Naive B cell (primary cell): ENCODE measurements around the gene PSMD14. TPM values are rescaled to one million over a fixed set of nuclear protein-coding genes. Genes with fewer than 3 reads are reported as not detected.
"Not testable (repeated sequence)": the region's sequence is repeated elsewhere in the genome, so short reads cannot be mapped to it uniquely, and the experiment has no call there.

Experiments
- ATAC-seq, 2 donors: fragments of 150-1000 bp; cut with Tn5 transposase; 2 replicates each; pipeline ENCODE4 v1.10.0; 2021; ENCODE audit warnings: low read depth in 2 of 2, mild to moderate bottlenecking in 2 of 2, moderate library complexity in 2 of 2
- DNase-seq: peaks from one replicate; pipeline ENCODE4 v3.0.0; 2022
- H3K27ac Mint-ChIP-seq, 6 donors: one replicate each; pipeline ENCODE4 v1.8.0; 2020 to 2022; ENCODE audit warnings: mild to moderate bottlenecking in 6 of 6, mixed read lengths in 6 of 6, moderate library complexity in 5 of 6, inconsistent platforms in 2 of 6
- H3K27me3 Mint-ChIP-seq, 3 donors: one replicate each; pipeline ENCODE4 v1.8.0; 2021 to 2022; ENCODE audit warnings: mixed read lengths in 3 of 3, mild to moderate bottlenecking in 1 of 3
- H3K36me3 Mint-ChIP-seq, 2 donors: one replicate each; pipeline ENCODE4 v1.8.0; 2020 to 2022; ENCODE audit warnings: mixed read lengths in 2 of 2, inconsistent platforms in 1 of 2, mild to moderate bottlenecking in 1 of 2
- H3K4me1 Mint-ChIP-seq, 3 donors: one replicate each; pipeline ENCODE4 v1.8.0; 2020 to 2022; ENCODE audit warnings: mixed read lengths in 3 of 3, inconsistent platforms in 1 of 3, mild to moderate bottlenecking in 1 of 3, moderate library complexity in 1 of 3
- H3K4me3 Mint-ChIP-seq, 8 donors: one replicate each; pipeline ENCODE4 v1.8.0; 2020 to 2022; ENCODE audit warnings: mild to moderate bottlenecking in 8 of 8, mixed read lengths in 8 of 8, moderate library complexity in 8 of 8, inconsistent platforms in 2 of 8
- H3K9me3 Mint-ChIP-seq, 7 donors: one replicate each; pipeline ENCODE4 v1.8.0; 2020 to 2022; ENCODE audit warnings: mixed read lengths in 7 of 7, mild to moderate bottlenecking in 5 of 7, inconsistent platforms in 2 of 7, moderate library complexity in 1 of 7
- polyA plus RNA-seq, 6 donors: library from polyadenylated mRNA; unstranded; fragments of 300-500 nt; fragmentation: Illumina TruSeq; gene quantifications; one replicate each; pipeline ENCODE4 v1.2.3, GENCODE V29; 2021; ENCODE audit warnings: low read depth in 6 of 6

Gene PSMD14
- polyA plus RNA-seq, 6 donors from 2014 or later = 45.7 to 99.6 (median 49.9) TPM

DNA sequence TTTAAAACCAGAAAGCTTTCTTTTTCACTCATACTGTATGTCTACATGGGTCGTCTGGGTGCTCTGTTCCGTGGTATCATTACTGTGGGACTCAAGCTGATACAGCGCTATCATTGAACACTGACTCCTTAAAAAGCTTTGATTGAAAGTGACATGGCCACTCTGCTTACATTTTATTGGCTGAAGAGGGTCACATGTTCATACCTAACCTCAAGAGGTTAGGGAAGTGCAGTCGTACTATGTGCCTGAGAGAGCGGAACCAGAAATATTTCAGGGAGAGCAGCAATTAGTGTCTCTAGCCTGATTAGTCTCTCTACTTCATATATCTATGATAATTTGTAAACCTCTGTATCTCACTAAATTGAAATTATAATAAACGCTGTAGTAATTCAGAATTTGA lies 43.5 kb downstream of the PSMD14 start:
- peak in 1 of 2 donors; percentile 27 for ATAC-seq
- no peak overlapping the region for H3K4me3 Mint-ChIP-seq
- H3K9me3 Mint-ChIP-seq = no peaks in the 10 kb centered on the region
- peaks cover 6 to 8% of the 10 kb centered on the region in 2 donors for H3K36me3 Mint-ChIP-seq
- H3K27ac Mint-ChIP-seq = no peak overlapping the region
- no peaks in the 10 kb centered on the region for H3K27me3 Mint-ChIP-seq
- peaks cover 28 to 47% (median 35%) of the 10 kb centered on the region in 3 donors for H3K4me1 Mint-ChIP-seq
- no peak for DNase-seq

DNA sequence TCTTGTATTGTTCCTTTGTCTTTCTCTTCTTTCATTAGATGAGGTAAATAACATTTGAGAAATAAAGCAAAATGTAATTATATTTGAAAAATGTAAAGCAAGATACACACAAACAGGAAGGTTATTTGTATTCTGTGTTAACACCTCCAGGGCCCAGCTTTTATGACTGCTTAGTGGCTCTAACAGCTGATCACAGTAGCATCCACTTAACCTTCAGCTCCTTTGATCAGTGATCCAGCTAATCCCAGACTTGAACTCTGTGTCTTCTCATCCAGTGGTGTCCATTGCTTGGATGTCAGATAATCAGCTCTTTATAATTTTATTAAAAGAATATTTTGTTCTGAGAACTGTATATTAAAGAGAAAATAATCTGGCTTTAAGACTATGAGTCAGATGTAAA lies 44.5 kb downstream of the PSMD14 start:
- Mint-ChIP-seq H3K27ac (peak overlapping the region in 2 of 6 donors; percentile 13 to 72), H3K9me3 (no peaks in the 10 kb centered on the region), H3K4me3 (no peak overlapping the region), H3K4me1 (peaks cover 27 to 47% (median 35%) of the 10 kb centered on the region in 3 donors), H3K36me3 (peaks cover 6 to 8% of the 10 kb centered on the region in 2 donors), H3K27me3 (no peaks in the 10 kb centered on the region)
- ATAC-seq = no peak
- no peak for DNase-seq

DNA sequence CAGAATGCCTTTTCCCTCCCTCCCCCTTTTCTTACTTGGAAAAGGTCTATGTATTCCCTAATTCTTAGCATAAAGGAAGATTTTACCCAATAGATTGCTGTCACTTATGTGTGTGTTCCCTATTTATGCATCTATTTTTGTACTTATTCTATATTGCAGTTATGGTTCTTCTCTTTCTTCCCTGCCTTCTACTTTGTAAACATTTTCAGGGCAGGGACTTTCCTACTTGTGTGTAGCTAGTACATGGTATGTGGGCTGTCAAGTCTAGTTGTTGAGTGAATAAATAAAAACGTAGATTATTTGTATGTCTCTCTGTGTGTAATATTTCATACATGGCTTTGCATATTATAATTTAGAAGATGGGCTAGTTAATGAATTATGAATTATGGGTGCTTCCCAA lies 45.3 kb downstream of the PSMD14 start:
- Mint-ChIP-seq H3K4me3 (no peak overlapping the region), H3K9me3 (peaks cover 0 to 2% (median 0%) of the 10 kb centered on the region in 7 donors), H3K36me3 (peaks cover 6 to 8% of the 10 kb centered on the region in 2 donors), H3K27me3 (no peaks in the 10 kb centered on the region), H3K27ac (peak overlapping the region in 2 of 6 donors; percentile 16 to 30), H3K4me1 (peaks cover 29 to 47% (median 35%) of the 10 kb centered on the region in 3 donors)
- DNase-seq = no peak
- no peak for ATAC-seq

DNA sequence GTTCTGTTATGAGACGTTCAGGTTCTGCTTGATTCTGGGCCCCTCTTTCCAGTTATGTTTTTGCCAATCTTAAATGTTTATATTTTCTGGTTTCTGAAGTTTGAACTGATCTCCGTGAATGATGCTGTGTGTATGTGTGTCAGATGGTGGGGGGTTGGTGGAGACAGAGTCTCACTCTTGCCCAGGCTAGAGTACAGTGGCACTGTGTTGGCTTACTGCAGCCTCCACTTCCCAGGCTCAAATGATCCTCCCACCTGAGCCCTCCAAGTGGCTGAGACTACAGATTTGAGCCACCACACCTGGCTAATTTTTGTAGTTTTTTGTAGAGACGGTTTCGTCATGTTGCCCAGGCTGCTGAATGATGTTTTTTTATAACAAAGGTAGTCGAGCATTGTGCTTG lies 45.9 kb downstream of the PSMD14 start:
- H3K27ac Mint-ChIP-seq = peak overlapping the region in 1 of 6 donors; percentile 52
- ATAC-seq = no peak
- DNase-seq = no peak
- H3K27me3 Mint-ChIP-seq = no peaks in the 10 kb centered on the region
- H3K4me3 Mint-ChIP-seq = no peak overlapping the region
- H3K4me1 Mint-ChIP-seq = peaks cover 26 to 43% (median 35%) of the 10 kb centered on the region in 3 donors
- peaks cover 6 to 8% of the 10 kb centered on the region in 2 donors for H3K36me3 Mint-ChIP-seq
- H3K9me3 Mint-ChIP-seq = peaks cover 0 to 3% (median 0%) of the 10 kb centered on the region in 7 donors

DNA sequence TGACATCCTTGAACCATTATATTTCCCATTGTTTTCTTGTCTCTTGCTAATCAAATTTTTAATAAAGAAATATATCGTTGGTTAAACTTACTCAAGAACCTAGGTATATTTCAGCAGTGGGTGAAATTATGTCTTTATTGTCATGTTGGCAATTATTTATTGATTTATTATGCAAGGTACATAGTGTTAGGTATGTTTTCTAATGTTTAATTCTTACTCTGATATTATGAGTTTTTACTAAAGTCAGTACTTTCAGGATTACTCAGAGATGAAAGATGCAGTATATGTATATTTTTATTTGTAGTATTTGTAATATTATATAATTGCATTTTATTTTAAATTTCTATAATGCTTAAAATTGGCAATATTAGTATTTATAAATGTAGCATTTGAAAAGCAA lies 46.9 kb downstream of the PSMD14 start:
- H3K4me1 Mint-ChIP-seq = peaks cover 20 to 36% (median 31%) of the 10 kb centered on the region in 3 donors
- H3K9me3 Mint-ChIP-seq = peaks cover 0 to 6% (median 2%) of the 10 kb centered on the region in 7 donors
- H3K27ac Mint-ChIP-seq = no peak overlapping the region
- no peak for ATAC-seq
- DNase-seq = no peak
- no peaks in the 10 kb centered on the region for H3K27me3 Mint-ChIP-seq
- no peak overlapping the region for H3K4me3 Mint-ChIP-seq
- peaks cover 6 to 8% of the 10 kb centered on the region in 2 donors for H3K36me3 Mint-ChIP-seq

DNA sequence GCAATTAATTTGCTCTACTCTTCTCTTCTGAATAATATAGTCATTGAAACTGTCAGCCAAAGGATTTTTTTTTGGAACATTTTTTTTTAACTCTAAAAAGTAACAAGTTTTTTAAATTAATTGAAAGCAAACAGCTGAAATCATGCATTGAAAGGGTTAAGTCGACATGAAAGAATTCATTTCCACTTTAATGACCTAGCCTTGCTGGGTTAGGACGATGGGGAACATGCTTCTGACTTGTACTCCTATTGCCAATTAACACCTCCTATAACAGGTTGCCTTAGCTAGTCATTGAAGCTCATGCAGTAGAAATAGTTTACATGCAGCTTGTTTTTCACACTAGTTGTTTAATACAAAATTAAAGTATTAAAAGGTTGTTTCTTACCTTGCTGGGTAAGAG lies 47.8 kb downstream of the PSMD14 start:
- Mint-ChIP-seq H3K9me3 (peaks cover 0 to 7% (median 5%) of the 10 kb centered on the region in 7 donors), H3K4me3 (no peak overlapping the region), H3K27me3 (no peaks in the 10 kb centered on the region), H3K36me3 (peaks cover 6 to 10% of the 10 kb centered on the region in 2 donors), H3K27ac (no peak overlapping the region), H3K4me1 (peaks cover 20 to 28% (median 27%) of the 10 kb centered on the region in 3 donors)
- no peak for ATAC-seq
- no peak for DNase-seq

DNA sequence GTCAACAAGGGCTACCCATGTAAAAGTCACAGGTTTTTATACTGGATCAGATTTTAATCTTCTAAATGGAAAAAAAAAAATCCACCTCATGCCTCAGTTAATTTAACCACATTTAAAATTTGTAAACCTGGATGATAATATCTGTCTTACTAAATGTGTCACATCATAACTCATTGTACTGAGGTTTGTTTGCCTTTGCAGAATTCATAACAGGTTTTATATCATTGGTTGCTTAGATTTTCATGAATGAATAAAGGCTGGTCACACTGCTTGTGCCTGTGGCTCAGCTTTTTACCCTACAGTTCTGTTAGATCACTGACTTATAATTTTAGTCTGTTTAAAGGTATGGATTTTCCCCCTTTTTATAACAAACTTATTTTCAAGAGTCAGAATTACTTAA lies 48.9 kb downstream of the PSMD14 start:
- peaks cover 14 to 21% (median 19%) of the 10 kb centered on the region in 3 donors for H3K4me1 Mint-ChIP-seq
- DNase-seq = no peak
- ATAC-seq = no peak
- no peak overlapping the region for H3K4me3 Mint-ChIP-seq
- H3K36me3 Mint-ChIP-seq = peaks cover 0 to 8% of the 10 kb centered on the region in 2 donors
- no peak overlapping the region for H3K27ac Mint-ChIP-seq
- peaks cover 0 to 17% (median 13%) of the 10 kb centered on the region in 7 donors for H3K9me3 Mint-ChIP-seq
- H3K27me3 Mint-ChIP-seq = no peaks in the 10 kb centered on the region

DNA sequence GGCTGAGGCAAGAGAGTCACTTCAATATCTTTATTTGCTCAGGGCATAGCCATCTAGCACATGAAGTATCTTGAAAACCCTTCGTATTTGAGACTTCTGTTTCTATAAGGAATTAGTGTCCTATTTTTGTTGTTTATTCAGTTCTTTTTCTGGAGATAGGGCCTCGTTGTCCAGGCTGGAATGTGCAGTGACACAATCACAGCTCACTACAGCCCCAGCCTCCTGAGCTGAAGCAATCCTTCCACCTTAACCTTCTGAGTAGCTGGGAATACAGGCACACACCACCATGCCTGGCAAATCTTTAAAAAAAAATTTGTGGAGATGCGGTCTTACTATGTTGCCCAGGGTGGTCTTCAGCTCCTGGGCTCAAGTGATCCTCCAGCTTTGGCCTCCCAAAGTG lies 50.6 kb downstream of the PSMD14 start:
- H3K9me3 Mint-ChIP-seq = peaks cover 4 to 31% (median 22%) of the 10 kb centered on the region in 7 donors
- peaks cover 12 to 13% of the 10 kb centered on the region in 2 donors for H3K36me3 Mint-ChIP-seq
- H3K27me3 Mint-ChIP-seq = no peaks in the 10 kb centered on the region
- H3K4me1 Mint-ChIP-seq = peaks cover 4 to 15% (median 4%) of the 10 kb centered on the region in 3 donors
- ATAC-seq = no peak
- H3K27ac Mint-ChIP-seq = no peak overlapping the region
- no peak for DNase-seq
- no peak overlapping the region for H3K4me3 Mint-ChIP-seq

DNA sequence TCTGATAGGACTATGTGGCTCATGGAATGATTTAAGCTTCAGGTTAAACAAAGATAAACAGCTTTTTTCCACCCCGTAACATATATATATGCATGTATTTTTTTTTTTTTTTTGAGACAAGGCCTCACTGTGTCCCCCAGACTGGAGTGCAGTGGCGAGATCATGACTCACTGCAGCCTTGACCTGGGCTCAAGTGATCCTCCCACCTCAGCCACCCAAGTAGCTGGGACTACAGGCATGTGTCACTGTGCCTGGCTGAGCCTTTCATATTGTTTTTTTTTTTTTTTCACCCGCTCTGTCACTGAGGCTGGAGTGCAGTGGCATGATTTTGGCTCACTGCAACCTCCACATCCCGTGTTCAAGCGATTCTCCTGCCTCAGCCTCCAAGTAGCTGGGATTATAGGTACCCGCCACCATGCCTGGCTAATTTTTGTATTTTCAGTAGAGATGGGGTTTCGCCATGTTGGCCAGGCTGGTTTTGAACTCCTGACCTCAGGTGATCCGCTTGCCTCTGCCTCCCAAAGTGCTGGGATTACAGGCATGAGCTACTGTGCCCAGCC lies 52.0 kb downstream of the PSMD14 start:
- H3K4me1 Mint-ChIP-seq = peaks cover 0 to 17% (median 12%) of the 10 kb centered on the region in 3 donors
- not testable (repeated sequence) for H3K4me3 Mint-ChIP-seq, H3K27me3 Mint-ChIP-seq, H3K27ac Mint-ChIP-seq, DNase-seq, ATAC-seq
- peaks cover 15 to 23% of the 10 kb centered on the region in 2 donors for H3K36me3 Mint-ChIP-seq
- H3K9me3 Mint-ChIP-seq = peaks cover 4 to 34% (median 27%) of the 10 kb centered on the region in 7 donors

DNA sequence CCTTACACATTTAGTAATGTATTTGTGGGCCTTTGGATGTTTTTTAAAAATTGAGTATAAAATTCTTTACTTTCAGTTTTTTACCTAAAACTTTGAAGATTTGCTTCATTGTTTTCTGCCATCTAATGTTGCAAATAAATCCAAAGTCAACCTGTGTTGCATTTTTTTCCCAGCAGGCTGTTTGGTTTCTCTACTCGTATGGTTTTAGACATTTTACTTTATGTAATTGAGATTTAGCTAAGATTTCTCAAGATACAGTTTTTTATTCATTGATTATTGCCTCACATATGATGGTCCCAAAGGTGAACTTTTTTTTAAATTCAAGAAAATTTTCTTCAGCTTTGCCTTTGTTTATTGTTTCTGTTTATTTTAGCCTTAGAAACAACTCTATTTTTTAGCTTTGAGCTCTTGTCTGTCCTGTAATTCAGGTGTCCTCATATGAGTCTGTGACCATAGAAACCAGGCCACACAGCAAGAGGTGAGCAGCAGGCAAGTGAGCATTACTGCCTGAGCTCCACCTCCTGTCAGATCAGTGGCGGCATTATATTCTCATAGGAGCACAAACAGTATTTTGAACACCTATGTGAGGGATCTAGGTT lies 54.4 kb downstream of the PSMD14 start:
- DNase-seq (no peak), ATAC-seq (no peak)
- no peak overlapping the region for H3K27ac Mint-ChIP-seq
- no peak overlapping the region for H3K4me3 Mint-ChIP-seq
- peaks cover 0 to 10% (median 7%) of the 10 kb centered on the region in 3 donors for H3K4me1 Mint-ChIP-seq
- H3K9me3 Mint-ChIP-seq = peaks cover 4 to 34% (median 27%) of the 10 kb centered on the region in 7 donors
- H3K27me3 Mint-ChIP-seq = no peaks in the 10 kb centered on the region
- peaks cover 23 to 26% of the 10 kb centered on the region in 2 donors for H3K36me3 Mint-ChIP-seq

DNA sequence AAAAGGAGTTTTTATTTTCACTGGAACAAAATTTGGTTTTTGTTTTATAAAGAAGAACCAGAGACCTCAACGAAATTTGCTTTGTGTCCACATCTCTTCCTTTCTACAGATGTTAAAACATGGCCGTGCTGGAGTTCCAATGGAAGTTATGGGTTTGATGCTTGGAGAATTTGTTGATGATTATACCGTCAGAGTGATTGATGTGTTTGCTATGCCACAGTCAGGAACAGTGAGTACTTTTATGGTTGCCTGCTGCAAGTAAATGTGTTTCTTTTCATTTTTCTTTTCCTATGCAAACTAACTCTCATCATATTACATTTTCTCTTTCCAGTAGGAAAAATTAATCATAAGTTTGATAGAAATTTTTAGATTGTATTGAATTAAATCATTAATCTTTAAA lies 59.5 kb downstream of the PSMD14 start:
- DNase-seq (no peak), ATAC-seq (no peak)
- Mint-ChIP-seq H3K36me3 (peaks cover 19 to 30% of the 10 kb centered on the region in 2 donors), H3K4me1 (peaks cover 0 to 7% (median 7%) of the 10 kb centered on the region in 3 donors), H3K9me3 (peaks cover 2 to 13% (median 5%) of the 10 kb centered on the region in 7 donors), H3K27ac (peak overlapping the region in 1 of 6 donors; percentile 48), H3K4me3 (no peak overlapping the region), H3K27me3 (no peaks in the 10 kb centered on the region)

DNA sequence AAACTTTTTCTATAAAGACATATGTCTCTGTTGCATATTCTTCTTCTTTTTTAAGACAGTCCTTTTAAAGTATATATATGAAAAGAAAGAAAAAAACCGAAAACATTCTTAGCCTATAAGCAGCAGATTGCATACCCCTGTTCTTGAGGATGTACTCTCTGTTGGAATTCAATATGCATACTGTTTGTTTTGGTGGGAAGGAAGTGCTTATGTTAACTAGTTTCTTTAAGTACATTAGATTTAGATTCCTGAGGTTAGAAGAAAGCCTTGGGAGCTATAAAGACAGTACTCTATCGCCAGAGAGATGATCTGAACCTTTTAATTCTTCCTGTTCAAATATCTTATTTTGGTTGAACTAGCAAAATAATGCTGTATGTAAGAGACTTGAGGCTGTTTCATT lies 61.1 kb downstream of the PSMD14 start:
- no peak overlapping the region for H3K27ac Mint-ChIP-seq
- peaks cover 4 to 26% of the 10 kb centered on the region in 2 donors for H3K36me3 Mint-ChIP-seq
- no peaks in the 10 kb centered on the region for H3K27me3 Mint-ChIP-seq
- no peak for DNase-seq
- peaks cover 0 to 1% (median 0%) of the 10 kb centered on the region in 7 donors for H3K9me3 Mint-ChIP-seq
- H3K4me3 Mint-ChIP-seq = no peak overlapping the region
- peaks cover 0 to 7% (median 4%) of the 10 kb centered on the region in 3 donors for H3K4me1 Mint-ChIP-seq
- no peak for ATAC-seq

DNA sequence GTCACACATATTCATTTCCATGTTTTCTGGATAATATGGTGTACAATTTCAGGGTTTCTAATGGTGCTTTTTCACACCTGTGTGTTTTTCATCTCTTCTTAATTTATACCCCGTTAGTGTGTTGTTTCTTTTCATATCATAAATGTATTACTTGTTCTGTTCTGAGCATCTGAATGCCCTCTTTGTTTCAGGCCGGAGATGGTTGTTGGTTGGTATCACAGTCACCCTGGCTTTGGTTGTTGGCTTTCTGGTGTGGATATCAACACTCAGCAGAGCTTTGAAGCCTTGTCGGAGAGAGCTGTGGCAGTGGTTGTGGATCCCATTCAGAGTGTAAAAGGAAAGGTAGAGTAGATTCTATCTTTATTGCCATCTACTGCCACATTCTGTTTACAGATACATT lies 62.8 kb downstream of the PSMD14 start:
- DNase-seq (no peak), ATAC-seq (no peak)
- H3K36me3 Mint-ChIP-seq = peaks cover 0 to 28% of the 10 kb centered on the region in 2 donors
- H3K4me1 Mint-ChIP-seq = no peaks in the 10 kb centered on the region
- H3K27ac Mint-ChIP-seq = no peak overlapping the region
- no peak overlapping the region for H3K4me3 Mint-ChIP-seq
- H3K27me3 Mint-ChIP-seq = no peaks in the 10 kb centered on the region
- H3K9me3 Mint-ChIP-seq = no peaks in the 10 kb centered on the region

DNA sequence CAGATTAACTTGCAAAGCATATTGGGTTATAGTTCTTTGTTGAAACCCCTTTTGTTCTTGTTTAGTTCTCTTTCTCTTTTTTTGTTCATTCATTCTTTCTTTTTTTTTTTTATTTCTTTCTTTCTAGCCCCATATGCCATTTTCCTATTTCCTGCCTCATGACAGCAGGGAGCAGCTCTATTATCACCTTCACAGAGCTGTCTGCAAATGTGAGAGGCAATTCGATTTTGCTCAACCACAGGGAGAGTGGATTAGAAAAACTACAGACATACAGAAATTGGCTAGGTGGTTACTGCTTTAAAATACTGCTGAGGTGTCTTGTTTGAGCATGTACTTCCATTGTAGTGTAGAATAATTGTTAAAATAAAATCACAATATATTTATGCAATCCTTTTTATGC lies 63.6 kb downstream of the PSMD14 start:
- Mint-ChIP-seq H3K27ac (no peak overlapping the region), H3K27me3 (no peaks in the 10 kb centered on the region), H3K4me1 (no peaks in the 10 kb centered on the region), H3K4me3 (no peak overlapping the region), H3K9me3 (no peaks in the 10 kb centered on the region), H3K36me3 (peaks cover 0 to 23% of the 10 kb centered on the region in 2 donors)
- DNase-seq (no peak), ATAC-seq (no peak)
